Choroid plexus epithelial cell (primary cell): Measurements from ENCODE around the gene BRICD5.

Experiments used
- DNase-seq: peaks from one replicate; pipeline ENCODE4 v3.0.0-alpha.2; 2010; ENCODE audit warnings: low read depth
- H3K4me3 ChIP-seq: 2 replicates; pipeline ENCODE4 v1.5.1; 2011; ENCODE audit warnings: low read depth, mild to moderate bottlenecking, control low read depth, low read length, moderate library complexity
- TF ChIP-seq, protein P1 (sequence below): conservative IDR thresholded peaks from 2 replicates; pipeline ENCODE4 v1.5.1; 2011; ENCODE audit warnings: low read depth, mild to moderate bottlenecking, control low read depth, inconsistent platforms, low read length, moderate library complexity

The BRICD5 gene

DNA sequence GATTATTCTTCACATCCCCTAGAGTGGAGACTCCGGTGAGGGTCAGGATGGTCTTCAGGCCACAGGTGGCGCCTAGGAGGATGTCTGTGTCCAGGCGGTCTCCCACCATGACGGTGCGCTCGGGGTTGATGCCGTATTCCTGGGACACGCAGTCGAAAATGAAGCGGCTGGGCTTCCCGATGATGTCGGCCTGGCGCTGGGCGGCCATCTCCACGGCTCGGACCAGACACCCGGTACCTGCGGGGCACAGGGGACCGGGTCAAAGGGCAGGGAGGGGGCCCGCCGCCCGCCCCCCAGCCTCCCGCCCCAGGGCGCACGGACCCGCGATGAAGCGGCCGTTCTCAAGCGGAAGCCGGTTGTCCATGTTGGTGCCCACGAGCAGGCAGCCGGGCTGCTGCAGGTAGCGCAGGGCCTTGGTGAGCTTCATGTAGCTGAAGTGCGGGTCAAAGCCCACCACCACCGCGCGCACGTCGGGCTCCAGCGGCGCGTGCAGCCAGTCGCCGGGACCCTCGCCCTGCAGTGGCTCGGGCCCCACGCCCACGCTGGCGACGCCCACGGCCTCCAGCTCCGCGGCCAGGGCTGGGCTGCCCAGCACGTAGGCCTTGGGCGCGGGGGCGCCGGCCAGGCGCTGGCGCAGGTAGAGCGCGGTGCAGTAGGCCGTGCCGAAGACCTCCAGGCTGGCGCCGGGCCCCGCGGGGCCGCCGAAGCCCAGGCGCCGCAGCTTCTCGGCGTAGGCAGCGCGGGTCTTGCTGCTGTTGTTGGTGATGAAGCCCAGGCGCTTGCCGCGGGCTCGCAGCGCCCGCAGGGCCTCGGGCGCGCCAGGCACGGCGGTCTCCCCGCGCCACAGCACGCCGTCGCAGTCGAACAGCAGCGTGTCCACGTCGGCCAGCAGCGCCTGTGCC lies 3.4 kb upstream of the BRICD5 start:
- TF ChIP-seq, protein P1, sequence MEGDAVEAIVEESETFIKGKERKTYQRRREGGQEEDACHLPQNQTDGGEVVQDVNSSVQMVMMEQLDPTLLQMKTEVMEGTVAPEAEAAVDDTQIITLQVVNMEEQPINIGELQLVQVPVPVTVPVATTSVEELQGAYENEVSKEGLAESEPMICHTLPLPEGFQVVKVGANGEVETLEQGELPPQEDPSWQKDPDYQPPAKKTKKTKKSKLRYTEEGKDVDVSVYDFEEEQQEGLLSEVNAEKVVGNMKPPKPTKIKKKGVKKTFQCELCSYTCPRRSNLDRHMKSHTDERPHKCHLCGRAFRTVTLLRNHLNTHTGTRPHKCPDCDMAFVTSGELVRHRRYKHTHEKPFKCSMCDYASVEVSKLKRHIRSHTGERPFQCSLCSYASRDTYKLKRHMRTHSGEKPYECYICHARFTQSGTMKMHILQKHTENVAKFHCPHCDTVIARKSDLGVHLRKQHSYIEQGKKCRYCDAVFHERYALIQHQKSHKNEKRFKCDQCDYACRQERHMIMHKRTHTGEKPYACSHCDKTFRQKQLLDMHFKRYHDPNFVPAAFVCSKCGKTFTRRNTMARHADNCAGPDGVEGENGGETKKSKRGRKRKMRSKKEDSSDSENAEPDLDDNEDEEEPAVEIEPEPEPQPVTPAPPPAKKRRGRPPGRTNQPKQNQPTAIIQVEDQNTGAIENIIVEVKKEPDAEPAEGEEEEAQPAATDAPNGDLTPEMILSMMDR: peak; percentile 22
- DNase-seq: peak; percentile 17
- peak overlapping the region; percentile 68 for H3K4me3 ChIP-seq

DNA sequence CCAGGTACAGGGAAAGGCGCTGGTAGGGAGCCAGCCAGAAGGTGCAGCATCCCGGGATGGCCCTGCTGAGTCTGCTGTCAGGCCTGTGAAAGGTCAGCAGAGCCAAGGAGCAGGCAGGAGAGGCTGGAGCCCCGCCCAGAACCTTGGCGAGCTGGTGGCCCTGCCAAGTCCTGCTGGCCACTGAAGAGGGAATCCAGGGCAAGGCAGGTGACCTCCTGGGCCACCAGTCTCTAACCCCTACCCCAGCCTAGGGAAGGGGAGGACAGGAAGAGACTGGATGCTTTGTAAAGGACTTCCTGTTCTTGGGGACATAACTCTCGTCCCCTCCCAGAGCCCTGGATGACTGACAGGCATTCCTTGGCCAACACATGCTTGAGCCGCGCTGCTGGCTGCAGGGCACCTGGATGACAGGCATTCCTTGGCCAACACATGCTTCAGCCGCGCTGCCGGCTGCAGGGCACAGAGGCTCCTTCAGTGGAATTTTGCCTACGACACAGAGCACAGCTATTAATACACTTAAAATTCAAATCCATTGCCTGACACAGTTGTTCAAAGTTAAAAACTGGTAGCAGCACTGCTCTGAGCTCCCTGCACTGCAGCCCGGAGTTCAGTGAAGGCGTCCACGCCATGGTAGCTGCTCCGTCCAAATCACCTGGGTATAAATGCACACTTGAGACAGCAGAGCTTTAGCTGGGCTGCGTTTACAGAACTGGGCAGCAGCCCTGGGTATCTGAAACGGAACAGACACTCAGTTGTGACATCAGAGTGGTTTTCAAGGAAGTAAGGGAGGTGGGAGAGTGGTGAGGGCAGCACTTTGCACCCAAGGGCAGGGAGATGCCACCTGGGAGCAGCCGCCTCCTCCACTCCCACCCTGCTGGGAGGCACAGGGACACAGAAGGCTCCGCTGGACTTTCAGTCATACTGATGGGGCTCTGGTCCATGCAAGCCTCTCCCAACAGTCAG lies 2.0 kb upstream of the BRICD5 start:
- TF ChIP-seq, protein P1: no peak
- DNase-seq: no peak
- H3K4me3 ChIP-seq: peak overlapping the region; percentile 68

DNA sequence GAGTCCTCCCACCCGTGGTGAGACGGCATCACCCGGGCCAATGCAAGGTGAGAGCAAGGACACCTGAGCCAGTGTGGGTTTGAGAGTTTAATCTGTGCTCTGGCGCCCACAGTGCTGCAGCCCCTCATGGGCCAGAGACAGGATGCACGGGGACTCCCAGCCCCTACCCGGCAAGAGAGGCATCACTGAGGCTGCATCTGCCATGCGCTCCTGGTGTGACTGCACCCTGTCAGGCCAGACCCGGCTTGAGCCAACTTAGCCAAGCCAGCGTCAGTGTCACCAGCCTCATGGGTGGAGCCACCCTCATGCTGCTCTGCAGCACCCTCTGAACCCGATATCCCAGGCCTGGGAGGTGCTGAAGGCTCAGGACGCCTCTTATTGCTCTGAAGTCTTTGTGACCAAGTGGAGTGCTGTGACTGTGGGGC lies 1.3 kb upstream of the BRICD5 start:
- TF ChIP-seq, protein P1: no peak
- no peak overlapping the region for H3K4me3 ChIP-seq
- DNase-seq: no peak

DNA sequence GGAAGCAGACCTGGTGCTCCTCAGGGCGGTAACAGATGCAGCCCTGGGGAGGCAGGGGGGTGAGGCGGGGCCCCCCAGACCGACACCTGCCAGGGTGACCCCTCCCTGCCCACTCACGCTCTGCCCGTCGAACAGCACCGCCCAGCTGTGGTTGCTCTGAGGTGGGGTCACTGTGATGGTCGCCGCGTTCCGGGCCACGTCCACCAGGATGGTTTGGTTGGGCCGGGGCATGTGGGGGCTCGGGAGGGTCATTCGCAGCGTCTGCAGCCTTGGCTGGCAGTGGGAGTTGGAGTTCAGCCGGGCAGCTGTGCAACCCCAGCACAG lies 692 bp downstream of the BRICD5 start:
- no peak overlapping the region for H3K4me3 ChIP-seq
- TF ChIP-seq, protein P1: no peak
- no peak for DNase-seq

DNA sequence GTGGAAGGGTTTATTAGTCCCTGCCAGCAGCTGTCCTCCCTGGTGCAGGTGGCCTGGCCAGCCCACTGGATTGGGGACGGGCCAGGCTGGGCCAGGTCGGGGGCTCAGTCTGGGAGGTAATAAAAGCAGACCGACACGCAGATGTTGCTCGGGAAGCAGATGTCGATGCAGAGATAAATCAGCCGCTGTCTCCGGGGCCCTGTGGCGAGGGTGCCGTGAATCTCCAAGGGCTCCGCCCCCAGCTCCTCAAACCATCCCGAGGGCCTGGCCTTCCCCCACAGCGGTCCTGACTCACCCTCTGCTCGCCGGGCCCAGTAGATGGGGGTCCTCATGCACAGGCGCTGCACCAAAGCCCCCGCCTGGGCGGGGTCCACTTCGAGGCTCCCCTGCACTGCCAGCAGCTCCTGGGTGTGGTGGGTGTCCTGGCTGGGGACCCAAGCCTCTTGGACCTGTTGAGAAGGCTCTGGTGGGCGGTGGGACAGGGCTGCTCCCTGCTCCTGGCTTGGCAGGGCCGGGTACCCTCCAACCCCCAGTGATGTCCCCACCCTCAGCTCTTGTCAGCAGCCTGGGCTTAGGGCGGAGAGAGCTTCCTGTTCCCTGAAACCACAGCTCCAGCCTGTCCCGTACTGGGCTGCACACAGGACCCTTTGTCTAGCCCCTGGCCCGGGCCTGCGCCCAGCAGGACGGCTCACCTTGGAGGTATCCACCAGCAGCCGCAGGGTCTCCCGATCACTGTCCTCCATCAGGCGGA lies 1.2 kb downstream of the BRICD5 start:
- no peak for DNase-seq

DNA sequence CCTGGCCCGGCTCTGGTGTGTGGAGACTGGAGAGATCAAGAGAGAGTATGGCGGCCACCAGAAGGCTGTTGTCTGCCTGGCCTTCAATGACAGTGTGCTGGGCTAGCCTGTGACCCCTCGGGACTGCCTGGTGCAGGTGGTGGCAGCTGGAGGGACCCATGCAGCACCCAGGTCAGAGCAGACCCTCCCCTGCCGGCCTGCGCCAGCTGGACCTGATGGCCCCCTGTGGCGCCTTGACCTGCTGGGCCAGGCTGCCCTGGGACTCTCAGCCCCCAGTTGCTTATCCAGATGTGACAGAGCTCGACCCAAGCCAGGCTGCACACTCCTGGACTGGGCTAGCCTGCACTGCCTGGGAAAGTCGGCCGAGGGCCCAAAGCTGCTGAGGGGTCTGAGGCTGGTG lies 1.9 kb downstream of the BRICD5 start:
- H3K4me3 ChIP-seq: no peak overlapping the region
- TF ChIP-seq, protein P1: no peak
- DNase-seq: no peak

More for the DNA sequence above, 1.2 kb downstream of the BRICD5 start:
- TF ChIP-seq, protein P1: no peak
- no peak overlapping the region for H3K4me3 ChIP-seq
